Choroid plexus epithelial cell (primary cell): ENCODE data around the gene NRDC.

Source experiments
- DNase-seq: peaks from one replicate; pipeline ENCODE4 v3.0.0-alpha.2; 2010; ENCODE audit warnings: low read depth
- H3K4me3 ChIP-seq: 2 replicates; pipeline ENCODE4 v1.5.1; 2011; ENCODE audit warnings: low read depth, mild to moderate bottlenecking, control low read depth, low read length, moderate library complexity
- CTCF ChIP-seq: conservative IDR thresholded peaks from 2 replicates; pipeline ENCODE4 v1.5.1; 2011; ENCODE audit warnings: low read depth, mild to moderate bottlenecking, control low read depth, inconsistent platforms, low read length, moderate library complexity

Gene NRDC

GRCh38 chr1:51842261-51842660 is 36.3 kb downstream of the NRDC start:
- TF ChIP-seq CTCF: no peak

GRCh38 chr1:51840743-51841461 is 37.6 kb downstream of the NRDC start:
- no peak for TF ChIP-seq CTCF
- DNase-seq: no peak

More at GRCh38 chr1:51842261-51842660, 36.3 kb downstream of the NRDC start:
- DNase-seq: no peak
- no peak overlapping the region for H3K4me3 ChIP-seq

GRCh38 chr1:51840182-51840581 is 38.3 kb downstream of the NRDC start:
- DNase-seq: no peak
- no peak for TF ChIP-seq CTCF
- H3K4me3 ChIP-seq: no peak overlapping the region

More at GRCh38 chr1:51840743-51841461, 37.6 kb downstream of the NRDC start:
- no peak overlapping the region for H3K4me3 ChIP-seq

GRCh38 chr1:51839094-51839493 is 39.4 kb downstream of the NRDC start:
- no peak overlapping the region for H3K4me3 ChIP-seq
- TF ChIP-seq CTCF: no peak
- DNase-seq: no peak

- no peak overlapping the region for H3K4me3 ChIP-seq
- DNase-seq: no peak
- no peak for TF ChIP-seq CTCF
Observed at GRCh38 chr1:51837243-51837642, 41.3 kb downstream of the NRDC start.

GRCh38 chr1:51833700-51834099 is 44.8 kb downstream of the NRDC start:
- TF ChIP-seq CTCF: no peak
- no peak for DNase-seq

GRCh38 chr1:51829058-51829457 is 49.5 kb downstream of the NRDC start:
- TF ChIP-seq CTCF: no peak
- H3K4me3 ChIP-seq: no peak overlapping the region
- no peak for DNase-seq

More at GRCh38 chr1:51833700-51834099, 44.8 kb downstream of the NRDC start:
- H3K4me3 ChIP-seq: no peak overlapping the region
